Endothelial cell of hepatic sinusoid (primary cell): ENCODE results near the gene JMJD4.

Experiments
- in situ Hi-C: cut with HindIII; loops from 2 replicates; pipeline ENCODE4 v1.10.0; 2017; ENCODE audit warnings: low sequenced_read_pairs

The JMJD4 gene, protein sequence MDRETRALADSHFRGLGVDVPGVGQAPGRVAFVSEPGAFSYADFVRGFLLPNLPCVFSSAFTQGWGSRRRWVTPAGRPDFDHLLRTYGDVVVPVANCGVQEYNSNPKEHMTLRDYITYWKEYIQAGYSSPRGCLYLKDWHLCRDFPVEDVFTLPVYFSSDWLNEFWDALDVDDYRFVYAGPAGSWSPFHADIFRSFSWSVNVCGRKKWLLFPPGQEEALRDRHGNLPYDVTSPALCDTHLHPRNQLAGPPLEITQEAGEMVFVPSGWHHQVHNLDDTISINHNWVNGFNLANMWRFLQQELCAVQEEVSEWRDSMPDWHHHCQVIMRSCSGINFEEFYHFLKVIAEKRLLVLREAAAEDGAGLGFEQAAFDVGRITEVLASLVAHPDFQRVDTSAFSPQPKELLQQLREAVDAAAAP

DNA sequence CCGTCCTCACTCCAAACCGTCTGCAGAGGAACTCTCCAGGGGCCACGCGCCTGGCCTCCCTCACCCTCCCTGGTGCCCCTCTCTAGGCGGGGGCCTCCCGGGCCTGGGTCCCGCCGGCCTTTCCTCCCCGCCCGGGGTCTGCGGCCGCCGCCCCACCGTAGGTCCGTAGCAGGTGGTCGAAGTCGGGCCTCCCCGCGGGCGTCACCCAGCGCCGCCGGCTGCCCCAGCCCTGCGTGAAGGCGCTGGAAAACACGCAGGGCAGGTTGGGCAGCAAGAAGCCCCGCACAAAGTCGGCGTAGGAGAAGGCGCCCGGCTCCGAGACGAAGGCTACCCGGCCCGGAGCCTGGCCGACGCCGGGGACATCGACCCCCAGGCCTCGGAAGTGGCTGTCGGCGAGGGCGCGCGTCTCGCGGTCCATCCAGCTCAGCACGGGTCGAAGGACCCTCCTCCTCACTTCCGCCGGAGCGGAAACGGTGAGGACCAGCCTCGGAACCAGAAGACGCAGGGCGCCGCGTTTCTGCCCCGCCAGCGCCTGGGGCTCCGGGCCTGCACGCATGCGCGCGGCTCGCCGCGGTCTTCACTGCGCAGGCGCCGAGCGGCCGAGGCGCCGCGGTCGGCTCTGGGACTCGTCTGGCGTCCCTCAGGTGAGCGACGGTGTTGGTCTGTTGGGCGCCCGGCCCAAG is at the start of gene JMJD4, which contains the start of gene SNAP47:
Gene JMJD4 (minus strand): TSS at position 447 of the 683 bp plus-strand sequence. CDS start 29 bp downstream, at position 418.
Gene SNAP47 (plus strand): TSS at position 580 of the 683 bp plus-strand sequence. CDS start 12,302 bp downstream, outside the sequence.
- in situ Hi-C loops = no loop called here

DNA sequence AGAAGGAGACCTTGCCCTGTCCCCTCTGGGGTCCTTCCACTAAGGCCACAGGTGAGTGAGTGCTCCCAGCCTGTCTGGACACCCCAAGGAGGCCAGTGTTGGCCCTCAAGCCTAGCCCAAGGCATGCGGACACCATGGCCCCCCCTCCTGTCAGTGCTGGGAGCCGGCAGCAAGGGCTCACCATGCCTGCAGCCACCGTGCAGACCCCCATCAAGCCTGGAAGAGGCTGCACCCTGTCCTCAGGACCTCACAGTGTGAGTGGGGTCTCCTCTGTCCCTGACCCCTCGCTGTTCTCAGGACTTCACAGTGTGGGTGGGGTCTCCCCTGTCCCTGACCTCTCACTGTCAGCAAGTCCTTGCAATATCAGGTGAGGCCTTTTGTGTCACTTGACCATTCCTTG is 47.1 kb upstream of the JMJD4 start:
- in situ Hi-C loops = no loop called here

DNA sequence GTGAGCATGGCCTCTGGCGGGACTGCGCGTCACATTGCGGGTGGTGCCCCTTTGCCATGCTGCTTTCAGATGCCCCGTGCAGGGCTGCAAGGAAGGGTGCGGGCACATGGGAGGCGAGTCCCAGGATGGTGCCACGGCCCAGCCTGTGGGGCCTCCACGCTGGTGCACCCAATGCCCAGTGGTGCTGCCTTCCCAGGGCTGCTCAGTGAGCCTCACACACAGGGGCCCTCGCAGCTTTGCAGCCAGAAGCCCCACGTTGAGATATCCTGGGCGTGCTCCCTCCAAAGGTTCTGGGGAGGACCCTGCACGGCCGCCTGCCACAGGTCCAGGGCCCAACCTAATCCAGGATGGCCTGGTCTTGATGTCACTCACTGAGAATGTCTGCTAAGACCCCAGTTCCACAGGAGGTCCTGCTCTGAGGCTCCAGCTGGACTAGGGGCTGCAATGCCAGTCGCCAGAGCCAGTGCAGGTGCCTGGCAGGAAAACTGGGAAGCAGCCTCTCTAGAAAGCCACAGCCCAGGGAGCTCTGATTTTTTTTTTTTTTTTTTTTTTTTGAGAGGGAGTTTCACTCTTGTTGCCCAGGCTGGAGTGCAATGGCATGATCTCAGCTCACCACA is 46.3 kb upstream of the JMJD4 start:
- in situ Hi-C loops = no loop called here

DNA sequence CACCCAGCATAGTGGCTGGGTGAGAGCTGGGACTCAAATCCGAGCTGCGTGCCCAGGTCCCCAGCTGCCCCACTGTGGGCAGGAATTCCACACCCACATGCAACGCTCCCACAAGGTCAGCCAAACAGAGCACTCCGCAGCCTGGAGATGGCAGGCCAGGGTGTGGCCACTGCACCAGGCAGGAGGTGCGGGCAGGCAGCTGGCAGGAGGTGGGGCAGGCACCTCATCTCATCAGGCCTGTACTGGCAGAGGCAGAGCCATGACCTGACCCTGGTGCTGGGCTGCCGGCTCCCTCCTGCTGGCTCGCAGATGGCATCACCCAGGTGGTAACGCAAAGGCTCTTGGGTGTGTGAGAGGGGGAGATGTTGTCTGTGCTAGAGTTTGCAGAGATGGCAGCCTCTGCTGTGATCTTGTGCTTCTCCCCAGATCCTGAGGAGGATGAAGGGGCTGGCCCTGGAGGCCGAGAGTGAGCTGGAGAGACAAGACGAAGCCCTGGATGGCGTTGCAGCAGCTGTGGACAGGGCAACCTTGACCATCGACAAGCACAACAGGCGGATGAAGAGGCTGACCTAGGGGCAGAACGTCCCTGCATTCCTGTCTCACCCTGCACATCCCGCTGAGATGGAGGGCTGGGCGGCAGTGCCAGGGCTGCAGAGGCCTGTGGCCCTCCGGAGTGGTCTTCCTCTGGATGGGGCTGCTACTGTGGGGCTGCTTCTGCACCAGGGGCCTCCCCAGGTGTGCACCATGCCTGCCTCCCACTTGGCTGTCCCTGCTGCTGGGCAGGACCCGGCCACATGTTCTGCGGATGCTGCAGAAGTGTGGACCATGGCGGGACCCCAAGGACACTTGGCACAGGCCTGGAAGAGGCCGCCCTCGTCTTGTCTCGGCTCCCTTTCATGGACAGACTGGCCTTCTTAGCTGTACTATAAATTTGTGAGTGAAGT is 45.3 kb upstream of the JMJD4 start:
- in situ Hi-C loops = no loop called here

DNA sequence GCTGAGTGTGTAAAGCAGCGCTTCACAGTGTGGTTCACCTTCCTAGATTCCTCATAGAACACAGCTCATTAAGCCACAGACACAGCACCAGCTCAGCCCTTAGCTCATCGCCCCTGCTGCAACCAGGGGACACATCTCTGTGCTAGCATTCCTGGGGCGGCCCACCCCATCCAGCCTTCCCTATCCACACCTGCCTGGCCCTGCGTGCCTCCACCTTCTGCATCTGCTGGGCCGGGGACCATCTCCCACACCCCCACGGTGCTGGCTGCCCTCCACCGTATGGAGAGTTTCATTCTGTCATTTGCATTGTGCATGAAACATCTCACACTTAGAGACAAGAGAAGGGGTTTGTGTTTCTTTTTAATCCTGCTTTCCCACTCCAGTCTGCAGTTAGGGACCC is 44.6 kb upstream of the JMJD4 start:
- in situ Hi-C loops = no loop called here

DNA sequence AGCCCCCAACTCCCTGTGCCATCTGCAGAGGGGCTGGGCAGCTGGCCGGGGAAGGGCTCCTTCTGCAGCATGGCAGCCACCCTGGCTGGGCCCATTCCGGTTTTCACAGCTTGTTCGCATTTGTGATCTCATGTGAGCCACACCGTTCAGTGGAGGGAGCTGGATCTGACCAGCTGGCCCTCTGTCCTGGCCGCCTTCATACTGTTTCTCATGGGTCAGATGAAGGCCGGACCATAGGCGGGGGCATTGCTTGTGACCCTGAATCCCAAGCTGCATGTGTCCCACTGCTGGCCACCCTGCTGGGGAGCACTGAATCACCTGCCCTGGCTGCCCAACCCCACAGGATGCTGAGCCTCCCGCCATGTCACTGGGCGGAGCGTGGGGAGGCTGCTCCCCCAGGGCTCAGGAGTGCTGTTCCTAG is 43.9 kb upstream of the JMJD4 start:
- in situ Hi-C loops = no loop called here

DNA sequence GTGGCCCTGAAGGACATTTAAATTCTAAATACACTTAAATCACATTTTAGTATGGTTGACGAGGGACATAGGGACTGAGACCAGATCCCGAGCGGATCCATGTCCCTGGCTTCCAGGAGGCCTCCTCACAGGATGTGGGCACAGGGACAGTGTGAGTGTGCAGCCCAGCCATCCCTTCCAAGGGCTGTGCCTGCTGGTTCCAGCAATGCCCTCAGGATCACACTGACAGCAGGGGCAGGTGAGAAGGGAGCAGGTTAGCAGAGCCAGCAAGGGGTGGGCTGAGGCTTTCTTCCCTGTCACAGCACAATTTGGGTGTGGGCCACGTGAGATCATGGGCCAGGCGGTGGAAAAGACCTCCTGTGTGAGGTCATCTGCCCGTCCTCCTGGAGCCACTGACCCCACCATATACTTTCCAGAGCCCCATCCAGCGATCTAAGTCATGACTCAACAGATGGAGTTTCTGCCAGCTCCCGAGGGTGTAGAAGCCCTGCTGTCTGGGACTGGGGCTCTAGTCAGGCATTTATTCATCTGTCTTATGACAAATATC is 43.4 kb upstream of the JMJD4 start:
- in situ Hi-C loops = no loop called here

DNA sequence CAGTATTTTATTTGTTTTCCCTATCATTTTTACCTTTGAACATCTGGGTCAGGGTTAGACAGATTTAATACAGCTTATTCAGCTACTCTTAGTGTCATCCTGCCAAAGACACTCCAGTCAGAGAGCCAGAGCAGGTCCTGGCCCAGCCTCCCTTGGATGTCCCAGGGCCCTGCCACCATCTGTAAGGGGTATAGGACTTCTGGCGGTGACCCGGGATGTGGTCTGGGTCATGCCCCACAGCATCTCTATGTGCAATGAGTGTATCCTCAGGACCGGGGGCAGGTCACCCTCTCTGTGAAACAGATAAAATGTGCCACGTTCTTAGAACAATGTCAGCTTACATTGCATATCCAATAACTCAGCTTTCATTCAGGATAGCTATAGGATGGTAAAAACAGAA is 42.5 kb upstream of the JMJD4 start:
- in situ Hi-C loops = no loop called here

DNA sequence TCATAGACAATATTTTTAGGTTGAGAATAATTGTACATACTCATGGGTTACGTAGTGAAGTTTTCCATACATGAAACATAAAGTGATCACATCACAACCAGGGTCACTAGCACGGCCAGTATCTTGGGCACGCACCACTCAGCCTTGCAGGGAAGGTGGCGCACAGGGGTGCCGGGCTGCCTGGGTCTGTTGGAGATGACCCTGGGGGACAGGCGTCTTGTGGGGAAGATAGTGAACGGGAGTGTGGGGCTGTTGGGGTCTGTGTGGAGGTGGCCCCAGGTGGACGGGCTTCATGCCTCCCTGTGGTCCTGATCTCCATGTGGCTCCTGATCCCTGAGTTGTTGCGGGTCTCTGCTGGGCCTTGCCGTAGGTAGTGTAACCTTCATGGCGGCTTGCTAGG is 42.1 kb upstream of the JMJD4 start:
- in situ Hi-C loops = no loop called here

DNA sequence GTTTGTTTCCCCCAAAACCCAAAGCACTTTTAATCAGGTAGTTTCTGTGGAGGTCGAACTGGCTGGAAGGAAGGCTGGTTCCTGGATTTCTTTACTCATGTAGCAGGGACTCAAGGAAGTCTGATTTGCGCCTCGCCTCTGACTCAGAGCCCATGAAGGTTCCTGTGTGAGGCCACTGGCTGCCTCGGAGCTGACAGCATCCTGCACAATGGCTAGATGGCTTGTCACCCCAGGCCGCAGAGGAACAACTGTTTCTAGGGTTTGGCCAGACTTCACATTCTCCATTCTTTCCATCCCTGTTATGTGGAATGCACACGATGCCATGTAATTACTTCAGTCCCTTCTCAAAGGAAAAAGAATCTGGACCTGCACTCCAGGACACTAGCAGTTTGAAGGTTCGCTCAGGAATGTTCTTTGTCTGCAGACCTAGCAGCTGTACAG is 41.2 kb upstream of the JMJD4 start:
- in situ Hi-C loops = no loop called here

DNA sequence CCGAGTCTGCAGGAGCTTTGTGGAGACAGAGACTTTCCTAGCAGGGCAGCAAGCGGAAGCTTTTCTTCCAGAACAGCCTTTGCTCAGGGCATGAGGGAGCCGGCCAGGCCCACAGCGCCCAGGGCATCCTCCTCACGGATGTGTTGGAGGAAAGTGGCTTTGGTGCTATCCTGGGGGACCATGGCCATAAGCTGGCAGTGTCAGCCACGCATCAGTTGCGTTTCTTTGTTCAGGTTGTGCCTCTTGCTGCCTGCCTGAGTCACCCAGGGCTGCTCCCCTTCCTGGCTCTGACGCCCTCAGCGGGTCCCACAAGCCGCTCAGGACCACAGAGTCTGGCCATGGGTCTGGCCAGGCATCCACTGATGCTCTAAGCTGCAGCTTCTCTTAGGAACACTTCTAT is 40.7 kb upstream of the JMJD4 start:
- in situ Hi-C loops = no loop called here

DNA sequence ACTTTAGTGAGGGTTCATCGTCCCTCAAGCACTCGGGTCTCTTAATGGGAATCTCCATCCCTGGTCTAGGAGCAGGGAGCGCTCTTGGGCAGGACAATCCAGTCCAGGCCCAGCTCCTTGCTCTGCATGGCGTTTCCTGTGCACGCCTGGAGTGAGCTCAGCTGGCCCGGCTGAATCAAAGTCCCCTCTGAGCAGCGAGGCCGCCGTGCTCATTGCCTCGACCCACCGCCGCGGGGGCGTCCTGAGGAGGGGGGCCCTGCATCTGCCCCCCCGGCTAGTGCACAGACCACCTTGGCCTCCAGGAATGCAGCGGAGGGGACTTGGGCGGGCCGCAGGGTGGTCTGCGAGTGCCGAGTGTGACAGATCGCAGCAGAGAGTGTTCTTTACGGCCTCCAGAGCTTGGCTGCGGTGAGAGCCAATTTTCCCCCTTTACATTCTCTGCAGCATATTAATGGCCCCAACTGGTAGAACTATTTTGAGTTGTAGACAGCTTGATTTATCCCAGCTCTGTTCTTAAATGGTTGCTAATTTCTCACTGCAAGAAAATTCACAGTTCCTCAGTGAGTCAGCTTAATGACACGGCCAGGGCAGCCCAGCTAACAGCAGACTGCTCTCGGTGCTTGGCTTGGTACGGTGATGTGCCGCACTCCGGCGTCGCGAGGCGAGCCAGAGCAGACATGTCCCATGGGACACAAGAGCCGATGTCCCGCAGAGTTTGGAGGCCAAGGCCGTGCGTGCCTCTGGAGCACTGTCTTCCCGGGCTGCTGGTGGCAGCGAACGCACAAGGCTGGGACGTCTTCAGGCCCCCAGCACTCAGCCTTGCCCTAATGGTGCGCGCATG is 39.9 kb upstream of the JMJD4 start:
- in situ Hi-C loops = no loop called here

DNA sequence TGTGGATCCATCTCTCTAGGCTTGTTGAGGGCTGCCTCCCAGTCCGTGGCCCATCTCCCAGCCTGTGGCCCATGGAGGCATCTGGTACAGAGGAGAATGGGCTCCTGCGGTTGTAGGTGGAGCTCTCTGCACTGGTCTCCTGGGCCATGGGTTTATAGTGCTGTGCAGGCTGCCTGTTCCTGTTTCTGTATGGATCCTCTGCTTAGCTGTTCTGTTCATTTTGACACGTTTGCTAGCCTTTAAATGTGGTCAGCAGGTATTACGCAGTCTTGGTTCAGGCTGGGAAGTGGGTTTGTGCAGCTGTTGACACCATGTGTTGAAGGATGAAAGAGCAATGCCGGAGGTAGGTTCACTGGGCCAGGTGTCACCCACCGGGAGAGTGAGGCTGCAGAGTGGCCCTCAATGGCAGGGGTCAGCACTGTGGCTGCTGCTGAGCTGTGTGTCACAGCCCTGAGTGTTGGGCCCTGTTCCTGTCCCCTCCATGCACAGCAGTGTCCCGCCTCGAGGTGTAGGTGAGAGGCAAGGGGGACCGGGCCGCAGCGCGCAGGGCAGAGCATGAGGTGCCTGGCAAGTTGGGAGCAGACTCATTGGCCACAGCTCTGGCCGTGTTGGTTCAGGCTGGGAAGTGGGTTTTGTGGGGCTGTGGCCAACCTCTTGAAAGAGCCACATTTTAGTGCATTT is 39.1 kb upstream of the JMJD4 start:
- in situ Hi-C loops = no loop called here

DNA sequence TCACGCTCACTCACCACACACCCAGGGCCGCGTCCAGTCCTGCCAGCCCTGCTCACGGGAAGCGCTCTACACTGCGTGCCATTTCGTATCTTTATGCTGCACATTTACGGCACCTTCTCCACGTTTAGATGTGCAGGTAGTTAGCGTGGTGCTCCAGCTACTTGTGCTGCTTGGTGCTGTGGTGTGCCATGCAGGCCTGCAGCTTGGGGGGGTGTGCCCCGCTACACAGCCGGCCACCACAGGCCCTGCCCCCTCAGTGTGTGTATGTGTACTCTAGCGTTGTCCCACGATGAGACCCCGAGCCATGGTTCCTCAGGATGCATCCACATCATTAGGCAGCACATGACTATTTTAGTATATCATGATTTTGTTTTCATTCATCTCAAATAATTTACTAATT is 38.5 kb upstream of the JMJD4 start:
- in situ Hi-C loops = no loop called here

DNA sequence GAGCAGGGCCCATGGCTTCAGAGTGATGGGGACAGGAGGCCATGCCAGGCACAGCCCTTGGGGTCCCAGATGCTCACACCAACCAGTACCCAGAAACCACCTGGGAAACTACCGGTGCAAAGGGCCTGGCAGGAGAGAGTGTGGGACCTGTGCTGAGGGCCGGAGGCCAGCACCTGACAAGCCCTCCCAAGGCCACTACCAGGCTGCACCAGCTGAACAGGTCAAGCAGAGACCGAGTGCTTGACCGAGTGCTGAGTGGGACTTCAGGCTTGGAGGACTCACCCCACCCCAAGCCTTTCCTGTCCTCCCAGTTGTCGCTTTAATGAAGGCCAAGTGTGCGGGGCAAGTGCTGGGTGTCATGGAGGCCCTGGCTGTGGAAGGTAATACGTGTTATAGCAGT is 36.7 kb upstream of the JMJD4 start:
- in situ Hi-C loops = no loop called here

DNA sequence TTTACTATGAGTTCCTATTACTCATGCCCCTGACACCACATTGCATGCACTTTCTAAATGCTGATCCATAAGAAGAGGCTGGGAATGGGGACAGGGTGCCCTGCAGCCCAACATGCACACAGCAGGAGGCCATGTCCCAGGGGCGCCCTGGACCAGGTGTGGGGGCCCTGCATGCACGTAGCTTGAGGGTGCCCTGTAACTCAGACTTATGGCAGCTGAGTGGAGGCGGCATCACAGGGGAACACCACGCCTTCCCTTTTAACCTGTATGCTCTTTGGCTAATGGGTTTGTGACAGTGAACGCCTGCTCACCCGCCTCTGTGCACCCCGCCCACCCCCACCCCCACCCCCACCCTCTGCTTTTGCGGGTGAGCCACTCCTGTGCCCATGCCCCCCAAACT is 36.2 kb upstream of the JMJD4 start:
- in situ Hi-C loops = no loop called here

DNA sequence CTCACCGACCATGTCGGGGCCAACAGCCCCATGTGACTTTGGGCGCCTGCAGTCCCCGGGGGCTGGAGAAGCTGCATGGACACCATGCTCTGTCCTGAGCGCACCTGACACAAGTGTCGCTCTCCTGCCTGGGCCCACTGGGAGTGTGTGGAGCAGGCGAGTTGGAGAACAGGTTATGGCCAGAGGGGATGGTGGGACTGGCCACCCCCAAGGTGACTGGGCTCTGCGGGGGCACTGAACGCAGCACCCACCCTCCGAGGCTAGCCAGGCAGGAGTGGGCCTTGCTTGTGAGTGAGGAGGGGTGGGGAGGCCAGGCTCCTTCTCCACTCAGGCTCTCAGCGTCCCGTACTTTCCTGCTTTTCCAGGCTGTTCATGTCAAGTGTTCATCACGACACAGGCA is 35.7 kb upstream of the JMJD4 start:
- in situ Hi-C loops = no loop called here

DNA sequence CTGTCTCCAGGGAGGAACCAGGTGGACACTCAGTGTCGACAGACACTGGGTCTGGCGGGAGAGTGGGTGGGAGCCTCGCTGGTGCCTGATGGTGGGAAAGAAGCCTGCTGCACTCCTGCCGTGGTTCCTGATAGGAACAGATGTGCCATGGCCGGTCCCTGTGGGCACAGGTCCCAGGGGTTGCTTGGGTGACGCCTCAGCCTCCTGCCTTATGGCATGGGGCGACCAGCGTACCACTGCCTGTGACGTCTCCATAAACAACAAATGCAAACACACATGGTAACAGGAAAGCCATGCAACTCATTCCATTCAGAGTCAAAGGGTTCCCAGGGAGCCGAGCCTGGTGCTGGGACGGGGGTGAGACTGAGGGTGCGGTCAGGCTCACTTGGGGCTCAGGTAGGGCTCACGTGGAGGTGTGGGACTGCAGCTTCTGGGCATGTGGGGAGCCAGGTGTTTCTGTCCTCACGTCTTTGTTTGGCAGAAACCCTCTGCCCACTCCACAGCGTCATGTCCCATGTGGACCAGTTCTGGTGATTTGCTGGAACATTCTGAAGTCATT is 34.9 kb upstream of the JMJD4 start:
- in situ Hi-C loops = loop anchor here (10.0 kb wide), 1 partner anchor 505 kb away; no protein-coding TSS in a partner anchor
